Karpas-422 (cell line): ENCODE measurements around the gene FBXO21. TPM values are rescaled to one million over a fixed set of nuclear protein-coding genes. Genes with fewer than 3 reads are reported as not detected.

Source experiments
- DNase-seq: peaks from one replicate; pipeline ENCODE4 v3.0.0-alpha.2; 2015
- H2AFZ ChIP-seq: fragments of 200-600 bp; sonication (generic); 2 replicates; pipeline ENCODE4 v1.6.1; 2014; ENCODE audit warnings: antibody characterized with exemption, low read length, mixed read lengths
- H3K27ac ChIP-seq: fragments of 200-600 bp; sonication (generic); 2 replicates; pipeline ENCODE4 v1.5.1; 2014; ENCODE audit warnings: mild to moderate bottlenecking, low read length, moderate library complexity
- H3K27me3 ChIP-seq: fragments of 200-600 bp; sonication (generic); 2 replicates; pipeline ENCODE4 v1.6.1; 2014; ENCODE audit warnings: low read length, mixed read lengths
- H3K36me3 ChIP-seq: fragments of 200-600 bp; sonication (generic); 2 replicates; pipeline ENCODE4 v1.6.1; 2014; ENCODE audit warnings: low read length, mixed read lengths; ENCODE audit not compliant: insufficient read depth
- H3K4me1 ChIP-seq: fragments of 200-600 bp; sonication (generic); 2 replicates; pipeline ENCODE4 v1.6.1; 2014; ENCODE audit warnings: mild to moderate bottlenecking, low read length, mixed read lengths
- H3K4me2 ChIP-seq: fragments of 200-600 bp; sonication (generic); 2 replicates; pipeline ENCODE4 v1.6.1; 2014; ENCODE audit warnings: low read length, low read depth, mild to moderate bottlenecking; ENCODE audit not compliant: poor library complexity, severe bottlenecking
- H3K4me3 ChIP-seq: fragments of 200-600 bp; sonication (generic); 2 replicates; pipeline ENCODE4 v1.5.1; 2014; ENCODE audit warnings: mild to moderate bottlenecking, antibody characterized with exemption, low read length, mixed read lengths
- H3K79me2 ChIP-seq: fragments of 200-600 bp; sonication (generic); 2 replicates; pipeline ENCODE4 v1.6.1; 2014; ENCODE audit warnings: mild to moderate bottlenecking, low read length, mixed read lengths
- H3K9ac ChIP-seq: fragments of 200-600 bp; sonication (generic); 2 replicates; pipeline ENCODE4 v1.6.0; 2014; ENCODE audit warnings: low read length
- H3K9me2 ChIP-seq: fragments of 200-600 bp; sonication (generic), shearing (Covaris generic); replicated peaks from 2 replicates; pipeline ENCODE4 v1.6.0; 2014; ENCODE audit warnings: mild to moderate bottlenecking, low read length, moderate library complexity; ENCODE audit not compliant: insufficient read depth
- H3K9me3 ChIP-seq: fragments of 300-700, 200-600 bp; sonication (generic); 2 replicates; pipeline ENCODE4 v1.6.1; 2014; ENCODE audit warnings: low read length, mixed read lengths
- H4K20me1 ChIP-seq: fragments of 200-600 bp; sonication (generic); 2 replicates; pipeline ENCODE4 v1.6.1; 2014; ENCODE audit warnings: mild to moderate bottlenecking, antibody characterized with exemption, low read length, low read depth; ENCODE audit not compliant: insufficient read depth
- total RNA-seq: library from RNA; depleted of rRNA; stranded (reverse); fragments of >200 nt; shearing (Covaris generic); gene quantifications from 2 replicates; pipeline ENCODE4 v1.2.3, GENCODE V29; 2014; ENCODE audit warnings: low replicate concordance

The FBXO21 gene
- total RNA-seq, 1 experiment from 2014 or later: 32.7 TPM

- Histone ChIP-seq H3K27ac (no peak overlapping the region), H3K79me2 (no peaks in the 10 kb centered on the region), H2AFZ (no peak overlapping the region), H3K9me2 (no peaks in the 10 kb centered on the region), H3K27me3 (no peaks in the 10 kb centered on the region), H3K4me1 (no peaks in the 10 kb centered on the region), H3K4me2 (no peak overlapping the region), H3K4me3 (no peak overlapping the region), H3K36me3 (peaks cover 27% of the 10 kb centered on the region; the same call in 1 of the 2 replicates), H4K20me1 (peaks cover 12% of the 10 kb centered on the region; the same call in 1 of the 2 replicates), H3K9ac (no peak overlapping the region), H3K9me3 (no peaks in the 10 kb centered on the region)
- no peak for DNase-seq
Measured at GRCh38 chr12:117148642-117149041, 41.6 kb downstream of the FBXO21 start.

- Histone ChIP-seq H3K9me2 (no peaks in the 10 kb centered on the region), H3K4me1 (no peaks in the 10 kb centered on the region), H3K4me2 (no peak overlapping the region), H3K9ac (no peak overlapping the region), H2AFZ (no peak overlapping the region), H4K20me1 (peaks cover 14% of the 10 kb centered on the region; the same call in 1 of the 2 replicates), H3K79me2 (no peaks in the 10 kb centered on the region), H3K27me3 (no peaks in the 10 kb centered on the region), H3K36me3 (peaks cover 22% of the 10 kb centered on the region; the same call in 1 of the 2 replicates), H3K4me3 (no peak overlapping the region), H3K9me3 (no peaks in the 10 kb centered on the region), H3K27ac (no peak overlapping the region)
- no peak for DNase-seq
Measured at GRCh38 chr12:117147639-117148038, 42.6 kb downstream of the FBXO21 start.

GRCh38 chr12:117145597-117146154 is 44.6 kb downstream of the FBXO21 start:
- no peaks in the 10 kb centered on the region for H3K79me2 ChIP-seq
- no peak overlapping the region for H3K27ac ChIP-seq
- H3K4me3 ChIP-seq: no peak overlapping the region
- peaks cover 17% of the 10 kb centered on the region; the same call in 1 of the 2 replicates for H3K36me3 ChIP-seq
- no peak for DNase-seq
- H3K9me3 ChIP-seq: no peaks in the 10 kb centered on the region
- H3K9ac ChIP-seq: no peak overlapping the region
- no peaks in the 10 kb centered on the region for H3K27me3 ChIP-seq
- no peaks in the 10 kb centered on the region for H3K9me2 ChIP-seq
- no peak overlapping the region for H3K4me2 ChIP-seq
- no peak overlapping the region for H2AFZ ChIP-seq
- H3K4me1 ChIP-seq: no peaks in the 10 kb centered on the region
- H4K20me1 ChIP-seq: peaks cover 14% of the 10 kb centered on the region; the same call in 1 of the 2 replicates

- Histone ChIP-seq H3K79me2 (no peaks in the 10 kb centered on the region), H3K27me3 (no peaks in the 10 kb centered on the region), H2AFZ (no peak overlapping the region), H3K4me2 (no peak overlapping the region), H3K9me2 (no peaks in the 10 kb centered on the region), H3K27ac (no peak overlapping the region), H3K9me3 (no peaks in the 10 kb centered on the region), H3K4me1 (no peaks in the 10 kb centered on the region), H3K36me3 (peaks cover 15% of the 10 kb centered on the region; the same call in 1 of the 2 replicates), H4K20me1 (peaks cover 14% of the 10 kb centered on the region; the same call in 1 of the 2 replicates), H3K9ac (no peak overlapping the region), H3K4me3 (no peak overlapping the region)
- DNase-seq: no peak
Measured at GRCh38 chr12:117144599-117144998, 45.7 kb downstream of the FBXO21 start.

- Histone ChIP-seq H3K4me3 (no peak overlapping the region), H3K36me3 (peaks cover 15% of the 10 kb centered on the region; the same call in 1 of the 2 replicates), H2AFZ (no peak overlapping the region), H3K4me1 (no peaks in the 10 kb centered on the region), H3K27me3 (no peaks in the 10 kb centered on the region), H4K20me1 (peaks cover 14% of the 10 kb centered on the region; the same call in 1 of the 2 replicates), H3K27ac (no peak overlapping the region), H3K79me2 (no peaks in the 10 kb centered on the region), H3K9me3 (no peaks in the 10 kb centered on the region), H3K9ac (no peak overlapping the region), H3K4me2 (no peak overlapping the region), H3K9me2 (no peaks in the 10 kb centered on the region)
- no peak for DNase-seq
Measured at GRCh38 chr12:117143008-117143532, 47.2 kb downstream of the FBXO21 start.

GRCh38 chr12:117142094-117142493 is 48.2 kb downstream of the FBXO21 start:
- no peak for DNase-seq
- peaks cover 15% of the 10 kb centered on the region; the same call in 1 of the 2 replicates for H3K36me3 ChIP-seq

GRCh38 chr12:117141097-117141898 is 49.0 kb downstream of the FBXO21 start:
- H3K9me3 ChIP-seq: no peaks in the 10 kb centered on the region
- H4K20me1 ChIP-seq: peaks cover 14% of the 10 kb centered on the region; the same call in 1 of the 2 replicates
- no peak overlapping the region for H2AFZ ChIP-seq
- H3K4me1 ChIP-seq: no peaks in the 10 kb centered on the region
- H3K27me3 ChIP-seq: no peaks in the 10 kb centered on the region
- DNase-seq: no peak
- no peak overlapping the region for H3K4me3 ChIP-seq
- H3K9me2 ChIP-seq: no peaks in the 10 kb centered on the region
- no peak overlapping the region for H3K4me2 ChIP-seq
- H3K36me3 ChIP-seq: peaks cover 15% of the 10 kb centered on the region; the same call in 1 of the 2 replicates
- no peak overlapping the region for H3K27ac ChIP-seq
- no peaks in the 10 kb centered on the region for H3K79me2 ChIP-seq
- no peak overlapping the region for H3K9ac ChIP-seq

More at GRCh38 chr12:117142094-117142493, 48.2 kb downstream of the FBXO21 start:
- no peak overlapping the region for H3K9ac ChIP-seq
- no peaks in the 10 kb centered on the region for H3K4me1 ChIP-seq
- no peaks in the 10 kb centered on the region for H3K9me2 ChIP-seq
- H2AFZ ChIP-seq: no peak overlapping the region
- H4K20me1 ChIP-seq: peaks cover 14% of the 10 kb centered on the region; the same call in 1 of the 2 replicates
- H3K27me3 ChIP-seq: no peaks in the 10 kb centered on the region
- H3K27ac ChIP-seq: no peak overlapping the region
- H3K9me3 ChIP-seq: no peaks in the 10 kb centered on the region
- no peak overlapping the region for H3K4me2 ChIP-seq
- H3K79me2 ChIP-seq: no peaks in the 10 kb centered on the region
- H3K4me3 ChIP-seq: no peak overlapping the region
